PC-9 (cell line): Measurements from ENCODE around the gene DIRAS1. TPM values are rescaled to one million over a fixed set of nuclear protein-coding genes. Genes with fewer than 3 reads are reported as not detected.
A peak's percentile ranks its signal among the peaks of the same experiment; 100 is the strongest.

Experiments used
- BruUV-seq: library from RNA; stranded (reverse); fragments of 400-500 nt; replicated peaks from 2 replicates; lab custom pipeline; 2021; lab: Mats Ljungman, UMichigan
- CTCF ChIA-PET: fragments of 300-600 bp; sonication (Branson Sonifier 250); formaldehyde crosslinking; loops from one replicate; lab custom pipeline; 2022; ENCODE audit warnings: antibody characterized with exemption; lab: Charles Lee
- POLR2A ChIA-PET: fragments of 300-600 bp; sonication (Branson Sonifier 250); formaldehyde crosslinking; loops from one replicate; lab custom pipeline; 2022; ENCODE audit warnings: antibody characterized with exemption; ENCODE audit not compliant: unreplicated experiment; lab: Charles Lee
- DNase-seq, 2 experiments: peaks; one replicate each; pipeline versions ENCODE4 v3.0.0 to v3.0.0-alpha.2; 2015 to 2022; ENCODE audit warnings: mixed read lengths in 1 of 2
- H2AFZ ChIP-seq: fragments of 200-600 bp; sonication (generic); 2 replicates; pipeline ENCODE4 v1.8.1; 2017; ENCODE audit warnings: antibody characterized with exemption
- H3F3A ChIP-seq: fragments of 200-600 bp; sonication (generic); 2 replicates; pipeline ENCODE4 v1.8.1; 2017; ENCODE audit warnings: antibody characterized with exemption, mild to moderate bottlenecking, low read depth; ENCODE audit not compliant: insufficient read depth
- H3K27ac ChIP-seq: fragments of 200-600 bp; sonication (generic); 2 replicates; pipeline ENCODE4 v1.6.1; 2016; ENCODE audit warnings: mixed run types
- H3K27me3 ChIP-seq: fragments of 200-600 bp; sonication (generic); 2 replicates; pipeline ENCODE4 v1.6.1; 2016; ENCODE audit warnings: low read depth, mixed run types; ENCODE audit not compliant: insufficient read depth
- H3K36me3 ChIP-seq: fragments of 200-600 bp; sonication (generic); 2 replicates; pipeline ENCODE4 v1.6.1; 2016; ENCODE audit warnings: low read depth, mixed run types
- H3K4me1 ChIP-seq: fragments of 200-600 bp; sonication (generic); replicated peaks from 2 replicates; pipeline ENCODE4 v1.6.1; 2016; ENCODE audit warnings: mixed run types; ENCODE audit not compliant: insufficient read depth
- H3K4me2 ChIP-seq: fragments of 200-600 bp; sonication (generic); 2 replicates; pipeline ENCODE4 v1.6.1; 2017; ENCODE audit warnings: mixed run types
- H3K4me3 ChIP-seq: fragments of 200-600 bp; sonication (generic); 2 replicates; pipeline ENCODE4 v1.6.1; 2016; ENCODE audit warnings: mixed run types
- H3K79me2 ChIP-seq: fragments of 200-600 bp; sonication (generic); 2 replicates; pipeline ENCODE4 v1.6.1; 2017; ENCODE audit warnings: low read depth, mixed run types
- H3K9me2 ChIP-seq: fragments of 200-600 bp; sonication (generic); 2 replicates; pipeline ENCODE4 v1.8.1; 2017; ENCODE audit warnings: mild to moderate bottlenecking; ENCODE audit not compliant: insufficient read depth
- H3K9me3 ChIP-seq: fragments of 200-600 bp; sonication (generic); 2 replicates; pipeline ENCODE4 v1.8.1; 2016; ENCODE audit warnings: low read depth; ENCODE audit not compliant: insufficient read depth
- H4K20me1 ChIP-seq: fragments of 200-600 bp; sonication (generic); 2 replicates; pipeline ENCODE4 v1.8.1; 2017; ENCODE audit not compliant: insufficient read depth
- EZH2 ChIP-seq: fragments of 200-600 bp; sonication (generic); IDR thresholded peaks from 2 replicates; pipeline ENCODE4 v1.8.0; 2017; ENCODE audit warnings: antibody characterized with exemption, low read depth
- intact Hi-C: fragments of 100-400 bp; cut with micrococcal nuclease; formaldehyde crosslinking; loops from one replicate; pipeline ENCODE4 v1.10.0; 2022; ENCODE audit not compliant: unreplicated experiment
- total RNA-seq: library from RNA; stranded (reverse); gene quantifications from 2 replicates; pipeline ENCODE4 v1.2.3, GENCODE V29; 2021
- TF ChIP-seq, protein P1 (sequence below): fragments of 200-600 bp; sonication (generic); conservative IDR thresholded peaks from 2 replicates; pipeline ENCODE4 v1.6.1; 2017; ENCODE audit warnings: mixed run types, antibody characterized with exemption, mild to moderate bottlenecking, moderate library complexity

The DIRAS1 gene
- total RNA-seq, 1 experiment from 2014 or later, result 0.57 TPM

DNA sequence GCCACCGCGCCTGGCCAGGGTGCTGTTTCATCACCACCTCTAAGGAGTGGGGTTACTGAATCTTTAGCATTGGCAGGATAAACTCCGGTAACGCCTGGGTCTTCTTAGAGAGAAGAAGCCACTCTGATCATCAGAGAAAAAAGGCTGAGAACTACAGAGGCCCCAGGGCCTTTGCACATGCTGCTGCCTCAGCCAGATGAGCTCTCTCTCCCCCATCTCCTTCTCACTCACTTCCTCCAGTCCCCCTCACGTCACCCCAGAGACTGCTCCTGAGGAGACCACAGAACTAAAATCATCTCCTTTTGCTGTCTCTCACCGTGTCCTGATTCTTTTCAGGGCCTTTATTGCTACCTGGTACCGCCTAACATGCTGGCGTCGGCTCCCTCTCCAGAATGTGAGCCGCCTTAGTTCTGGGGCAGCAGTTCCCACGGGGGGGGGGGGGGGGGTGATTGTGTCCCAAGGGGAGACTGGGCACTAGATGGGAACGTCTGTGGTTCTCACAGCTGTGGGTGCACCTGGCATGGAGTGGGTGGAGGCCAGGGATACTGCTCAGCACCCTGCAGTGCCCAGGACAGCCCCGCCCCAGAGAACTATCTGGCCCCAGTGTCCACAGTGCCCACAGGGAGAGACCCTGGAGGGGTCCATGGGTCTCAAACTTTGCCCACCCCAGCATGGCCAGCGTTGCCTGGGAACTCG lies 5.1 kb upstream of the DIRAS1 start:
- no peaks in the 10 kb centered on the region for H4K20me1 ChIP-seq
- H3K9me2 ChIP-seq, result no peaks in the 10 kb centered on the region
- intact Hi-C loops, result no loop called here
- TF ChIP-seq, protein P1, sequence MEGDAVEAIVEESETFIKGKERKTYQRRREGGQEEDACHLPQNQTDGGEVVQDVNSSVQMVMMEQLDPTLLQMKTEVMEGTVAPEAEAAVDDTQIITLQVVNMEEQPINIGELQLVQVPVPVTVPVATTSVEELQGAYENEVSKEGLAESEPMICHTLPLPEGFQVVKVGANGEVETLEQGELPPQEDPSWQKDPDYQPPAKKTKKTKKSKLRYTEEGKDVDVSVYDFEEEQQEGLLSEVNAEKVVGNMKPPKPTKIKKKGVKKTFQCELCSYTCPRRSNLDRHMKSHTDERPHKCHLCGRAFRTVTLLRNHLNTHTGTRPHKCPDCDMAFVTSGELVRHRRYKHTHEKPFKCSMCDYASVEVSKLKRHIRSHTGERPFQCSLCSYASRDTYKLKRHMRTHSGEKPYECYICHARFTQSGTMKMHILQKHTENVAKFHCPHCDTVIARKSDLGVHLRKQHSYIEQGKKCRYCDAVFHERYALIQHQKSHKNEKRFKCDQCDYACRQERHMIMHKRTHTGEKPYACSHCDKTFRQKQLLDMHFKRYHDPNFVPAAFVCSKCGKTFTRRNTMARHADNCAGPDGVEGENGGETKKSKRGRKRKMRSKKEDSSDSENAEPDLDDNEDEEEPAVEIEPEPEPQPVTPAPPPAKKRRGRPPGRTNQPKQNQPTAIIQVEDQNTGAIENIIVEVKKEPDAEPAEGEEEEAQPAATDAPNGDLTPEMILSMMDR, result no peak
- TF ChIP-seq EZH2, result no peak
- POLR2A ChIA-PET, result no interaction called here
- H3K4me1 ChIP-seq, result peaks cover 25% of the 10 kb centered on the region; the same call in 1 of the 2 replicates
- H3K4me3 ChIP-seq, result 0 out of 2 replicates have a peak overlapping the region, but pooled peaks have one; percentile 35
- no peaks in the 10 kb centered on the region for H3K9me3 ChIP-seq
- H3K4me2 ChIP-seq, result peak overlapping the region; percentile 68
- peaks cover 10% of the 10 kb centered on the region; the same call in 1 of the 2 replicates for H3K27me3 ChIP-seq
- H3K36me3 ChIP-seq, result no peaks in the 10 kb centered on the region
- CTCF ChIA-PET, result no interaction called here
- no TSS peak for BruUV-seq
- DNase-seq, result no peak
- no peak overlapping the region for H2AFZ ChIP-seq
- H3F3A ChIP-seq, result peaks cover 8% of the 10 kb centered on the region; the same call in 1 of the 2 replicates
- H3K27ac ChIP-seq, result no peak overlapping the region
- no peaks in the 10 kb centered on the region for H3K79me2 ChIP-seq

DNA sequence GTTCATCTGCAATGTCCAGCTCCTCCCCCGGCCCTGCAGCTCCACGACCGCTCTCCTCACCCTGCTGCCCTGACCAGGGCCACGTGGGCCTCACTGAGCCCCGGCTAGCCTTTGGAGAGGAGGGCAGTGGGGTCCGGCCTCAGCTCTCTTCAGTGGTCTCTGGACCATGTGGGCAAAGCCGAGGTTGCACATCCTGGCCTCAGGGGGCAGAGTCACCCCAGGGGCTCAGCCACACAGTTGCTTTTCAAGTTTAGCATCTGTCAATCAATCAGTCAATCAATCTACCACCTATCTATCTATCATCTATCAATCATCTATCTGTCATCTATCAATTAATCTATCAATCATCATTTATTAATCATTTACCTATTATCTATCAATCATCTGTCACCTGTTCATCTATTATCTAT lies 3.0 kb upstream of the DIRAS1 start:
- no peak overlapping the region for H3K4me3 ChIP-seq
- no peaks in the 10 kb centered on the region for H3K9me3 ChIP-seq
- H2AFZ ChIP-seq, result no peak overlapping the region
- intact Hi-C loops, result no loop called here
- H3K4me1 ChIP-seq, result peaks cover 25% of the 10 kb centered on the region; the same call in 1 of the 2 replicates
- H4K20me1 ChIP-seq, result no peaks in the 10 kb centered on the region
- no peaks in the 10 kb centered on the region for H3K9me2 ChIP-seq
- no peak overlapping the region for H3K4me2 ChIP-seq
- peaks cover 8% of the 10 kb centered on the region; the same call in 1 of the 2 replicates for H3F3A ChIP-seq
- peaks cover 22% of the 10 kb centered on the region; the same call in 1 of the 2 replicates for H3K27me3 ChIP-seq
- no TSS peak for BruUV-seq
- H3K36me3 ChIP-seq, result no peaks in the 10 kb centered on the region
- H3K79me2 ChIP-seq, result no peaks in the 10 kb centered on the region
- TF ChIP-seq EZH2, result no peak
- TF ChIP-seq, protein P1, result no peak
- no peak overlapping the region for H3K27ac ChIP-seq
- ChIA-PET POLR2A (no interaction called here), CTCF (no interaction called here)
- no peak for DNase-seq

DNA sequence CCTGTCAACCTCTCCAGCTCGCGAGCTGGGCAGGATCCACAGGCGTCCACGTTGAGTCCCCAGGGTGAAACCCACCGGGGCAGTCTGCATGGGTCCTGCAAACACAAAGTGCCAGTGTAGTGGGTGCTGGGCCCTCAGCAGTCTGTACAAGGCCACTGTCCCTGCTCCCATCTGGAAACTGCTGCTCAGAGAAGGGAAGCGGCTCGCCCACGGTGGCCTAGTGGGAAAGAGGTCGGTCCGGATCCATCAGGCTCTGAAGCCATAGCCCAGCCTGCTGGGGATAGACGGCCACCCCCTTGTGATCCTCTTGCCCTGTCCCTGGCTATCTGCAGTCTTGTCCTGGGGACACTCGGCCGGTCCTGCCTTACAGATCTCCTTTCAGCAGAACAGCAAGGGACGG lies 2.6 kb upstream of the DIRAS1 start:
- ChIA-PET CTCF (no interaction called here), POLR2A (no interaction called here)
- Histone ChIP-seq H4K20me1 (no peaks in the 10 kb centered on the region), H3K79me2 (no peaks in the 10 kb centered on the region), H3K27me3 (peaks cover 26% of the 10 kb centered on the region), H3K4me2 (no peak overlapping the region), H3K36me3 (no peaks in the 10 kb centered on the region), H3K27ac (no peak overlapping the region), H3K9me2 (no peaks in the 10 kb centered on the region), H3K9me3 (no peaks in the 10 kb centered on the region), H2AFZ (no peak overlapping the region), H3F3A (peaks cover 8% of the 10 kb centered on the region; the same call in 1 of the 2 replicates), H3K4me1 (peaks cover 25% of the 10 kb centered on the region; the same call in 1 of the 2 replicates), H3K4me3 (no peak overlapping the region)
- no peak for TF ChIP-seq EZH2
- TF ChIP-seq, protein P1, result no peak
- intact Hi-C loops, result no loop called here
- no peak for DNase-seq
- BruUV-seq, result no TSS peak
